HG02588 (cell line): ENCODE data around the gene COG2.

Experiments
- ATAC-seq: cut with Tn5 transposase; IDR thresholded peaks from one replicate; pipeline ENCODE4 v1.9.1; 2021; ENCODE audit warnings: mild to moderate bottlenecking, moderate library complexity; ENCODE audit not compliant: unreplicated experiment

The COG2 gene

GRCh38 chr1:230700132-230700531, 57.9 kb downstream of the COG2 start:
- ATAC-seq, result no peak

- no peak for ATAC-seq
Measured at GRCh38 chr1:230701434-230701833, 59.2 kb downstream of the COG2 start.

GRCh38 chr1:230701895-230702768, 59.9 kb downstream of the COG2 start:
- ATAC-seq, result no peak

- no peak for ATAC-seq
Measured at GRCh38 chr1:230702934-230703678, 60.8 kb downstream of the COG2 start.

GRCh38 chr1:230703679-230704385, 61.6 kb downstream of the COG2 start:
- ATAC-seq, result no peak

GRCh38 chr1:230704830-230705229, 62.5 kb downstream of the COG2 start:
- no peak for ATAC-seq

- ATAC-seq, result no peak
Measured at GRCh38 chr1:230705289-230706019, 63.2 kb downstream of the COG2 start.

- no peak for ATAC-seq
Measured at GRCh38 chr1:230706020-230706699, 63.9 kb downstream of the COG2 start.

- ATAC-seq, result no peak
Measured at GRCh38 chr1:230706887-230707731, 64.8 kb downstream of the COG2 start.

GRCh38 chr1:230707732-230708630, 65.7 kb downstream of the COG2 start:
- no peak for ATAC-seq

GRCh38 chr1:230708631-230709580, 66.6 kb downstream of the COG2 start:
- ATAC-seq, result no peak

- no peak for ATAC-seq
Measured at GRCh38 chr1:230709619-230710542, 67.6 kb downstream of the COG2 start.

- no peak for ATAC-seq
Measured at GRCh38 chr1:230710543-230710904, 68.2 kb downstream of the COG2 start.

GRCh38 chr1:230711245-230711644, 69.0 kb downstream of the COG2 start:
- no peak for ATAC-seq

- no peak for ATAC-seq
Measured at GRCh38 chr1:230712470-230712942, 70.2 kb downstream of the COG2 start.

GRCh38 chr1:230713138-230713537, 70.9 kb downstream of the COG2 start:
- ATAC-seq, result no peak
